Activated CD8-positive, alpha-beta memory T cell treated with anti-CD3 and anti-CD28 coated beads for 1 hour (primary cell): ENCODE measurements around the gene GALNT18.

Source experiments
- DNase-seq, 2 donors: peaks; one replicate each; pipeline ENCODE4 v3.0.0-alpha.2; 2020; ENCODE audit warnings: low read depth in 1 of 2; ENCODE audit errors: extremely low read depth in 1 of 2

GALNT18 gene

DNA sequence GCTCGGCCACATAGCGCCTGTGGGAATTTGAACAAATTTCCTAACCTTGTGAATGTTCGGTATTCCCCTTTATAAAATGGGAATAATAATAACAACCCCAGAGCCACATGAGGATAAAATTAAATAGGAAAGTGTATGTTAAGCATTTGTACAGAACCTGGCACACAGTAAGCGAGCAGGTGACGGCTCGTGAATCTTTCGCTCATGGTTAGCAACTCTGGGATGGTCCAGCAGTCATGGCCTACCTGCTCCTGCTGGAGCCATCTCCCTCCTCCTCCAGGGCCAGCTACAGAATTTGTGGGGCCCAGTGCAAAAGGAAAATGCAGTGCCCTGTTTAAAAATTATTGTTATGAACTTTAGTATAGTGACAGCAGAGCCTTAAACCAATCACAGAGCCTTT is 180.3 kb downstream of the GALNT18 start:
- no peak for DNase-seq

DNA sequence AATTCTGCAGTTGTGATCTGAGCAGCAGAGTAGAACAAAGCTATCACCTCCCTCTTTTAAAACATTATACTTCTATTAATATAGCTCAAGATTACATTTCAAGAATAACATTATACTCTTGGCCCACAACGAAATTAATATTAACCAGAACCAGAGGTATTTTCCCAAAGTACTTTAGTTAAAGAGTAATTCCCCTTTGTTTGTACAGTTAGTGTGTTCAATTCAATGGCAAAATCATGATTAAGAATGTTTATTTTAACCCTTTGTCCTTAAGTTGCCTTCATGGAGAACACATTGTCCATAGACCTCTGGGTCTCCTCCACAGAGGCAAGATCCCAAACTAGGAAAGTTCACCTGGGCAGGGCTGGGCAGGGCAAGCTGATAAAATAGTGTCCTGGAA is 180.7 kb downstream of the GALNT18 start:
- DNase-seq, result no peak

DNA sequence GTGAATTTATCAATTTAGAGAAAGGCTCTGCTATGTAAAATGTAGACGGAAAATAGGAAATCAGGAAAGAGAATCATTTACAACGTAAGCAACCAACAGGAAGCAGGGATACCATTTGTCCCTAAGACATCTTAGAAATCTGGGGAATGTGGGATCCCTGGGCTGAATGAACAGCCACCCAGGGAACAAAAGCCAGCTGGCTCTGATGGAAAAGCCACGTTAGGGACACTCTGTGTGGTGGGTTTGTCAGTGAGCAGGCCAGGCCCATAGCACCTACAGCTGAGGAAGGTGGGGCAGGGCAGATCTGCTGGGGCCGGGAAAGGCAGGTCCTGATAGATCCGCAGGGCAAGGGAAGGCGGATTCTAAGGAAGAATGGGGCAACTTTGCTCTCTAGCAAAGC is 181.7 kb downstream of the GALNT18 start:
- no peak for DNase-seq

DNA sequence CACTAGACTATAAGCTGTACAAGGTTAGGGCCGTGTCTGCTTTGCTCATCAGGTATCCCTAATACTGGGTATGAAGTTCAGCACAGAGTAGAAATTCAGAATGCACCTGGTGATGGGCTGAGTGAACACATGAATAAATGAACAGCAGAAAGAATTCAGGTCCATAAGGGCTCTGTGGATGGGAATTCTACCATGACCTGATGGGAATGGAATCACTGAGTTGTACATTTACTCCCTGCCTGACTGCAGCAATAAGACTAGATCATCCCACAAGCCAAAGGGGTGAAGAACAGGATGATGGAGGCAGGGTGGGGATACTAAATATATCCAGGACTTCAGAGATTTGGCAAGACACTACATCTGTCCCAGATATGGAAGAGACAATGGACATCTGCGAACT is 182.2 kb downstream of the GALNT18 start:
- no peak for DNase-seq

DNA sequence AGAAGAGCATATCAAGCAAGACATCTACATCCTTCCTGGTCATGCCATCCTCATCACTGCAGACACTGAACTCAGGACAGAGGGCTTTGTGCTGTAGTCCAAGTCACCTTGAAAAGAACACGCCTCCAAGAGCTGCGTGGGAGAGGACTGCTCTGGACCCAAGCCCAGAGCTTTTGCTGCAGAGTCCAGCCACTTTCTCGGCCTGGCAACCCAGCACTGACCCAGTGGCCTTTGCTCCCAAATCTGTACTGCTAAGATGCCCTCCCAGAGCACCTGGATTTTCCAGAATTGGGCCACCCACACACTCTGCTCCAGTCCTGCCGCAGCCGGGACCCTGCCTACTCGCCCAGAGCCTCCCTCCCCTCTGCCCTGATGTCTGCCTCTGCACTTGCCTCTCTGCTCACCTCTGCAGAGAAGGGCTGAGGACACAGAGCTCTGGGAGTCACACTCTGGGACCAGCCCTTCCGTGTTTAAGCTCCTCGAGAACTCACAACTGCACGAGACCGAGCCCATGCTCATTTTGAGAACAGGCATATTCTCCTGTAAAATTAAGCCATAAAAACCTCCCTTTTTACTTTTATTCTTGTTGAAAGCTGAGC is 185.0 kb downstream of the GALNT18 start:
- DNase-seq, result no peak

DNA sequence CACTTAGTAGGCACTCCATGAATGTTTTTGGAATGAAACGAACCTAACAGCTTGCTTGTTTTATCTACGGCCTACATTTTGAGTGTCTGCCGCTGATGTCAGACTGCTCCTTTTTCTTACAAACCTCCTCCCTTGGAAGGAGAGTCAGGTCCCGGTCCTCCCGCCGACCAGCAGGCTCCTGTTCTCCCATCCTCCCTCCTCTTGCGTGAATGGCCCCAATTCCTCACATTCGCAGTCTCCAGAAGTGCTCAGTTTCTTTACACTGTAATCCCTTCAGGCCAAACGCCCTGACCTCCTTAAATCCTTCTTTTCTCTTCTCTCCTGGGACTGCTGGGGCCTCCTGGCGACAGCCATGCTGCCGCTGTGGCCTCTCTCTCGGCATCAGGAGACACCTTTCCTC is 186.2 kb downstream of the GALNT18 start:
- no peak for DNase-seq

DNA sequence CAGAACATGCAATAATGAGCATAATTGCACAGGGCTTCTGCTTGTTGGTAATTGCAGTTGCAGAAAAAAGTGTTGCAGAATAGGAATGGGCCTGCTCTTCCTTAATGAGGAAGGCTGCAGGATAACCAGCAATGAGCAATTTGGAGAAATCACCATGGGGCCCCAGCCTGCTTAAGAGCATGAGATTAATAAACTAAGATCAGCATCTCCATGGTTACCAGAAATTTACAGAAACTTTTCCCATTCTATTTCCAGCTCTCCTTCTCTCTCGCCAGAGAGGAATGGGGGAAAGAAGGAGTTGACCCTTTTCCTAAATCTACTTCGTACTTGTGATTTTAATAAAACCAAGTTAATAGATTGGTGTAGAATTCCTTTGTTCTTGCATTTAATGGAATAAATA is 187.8 kb downstream of the GALNT18 start:
- DNase-seq, result no peak

DNA sequence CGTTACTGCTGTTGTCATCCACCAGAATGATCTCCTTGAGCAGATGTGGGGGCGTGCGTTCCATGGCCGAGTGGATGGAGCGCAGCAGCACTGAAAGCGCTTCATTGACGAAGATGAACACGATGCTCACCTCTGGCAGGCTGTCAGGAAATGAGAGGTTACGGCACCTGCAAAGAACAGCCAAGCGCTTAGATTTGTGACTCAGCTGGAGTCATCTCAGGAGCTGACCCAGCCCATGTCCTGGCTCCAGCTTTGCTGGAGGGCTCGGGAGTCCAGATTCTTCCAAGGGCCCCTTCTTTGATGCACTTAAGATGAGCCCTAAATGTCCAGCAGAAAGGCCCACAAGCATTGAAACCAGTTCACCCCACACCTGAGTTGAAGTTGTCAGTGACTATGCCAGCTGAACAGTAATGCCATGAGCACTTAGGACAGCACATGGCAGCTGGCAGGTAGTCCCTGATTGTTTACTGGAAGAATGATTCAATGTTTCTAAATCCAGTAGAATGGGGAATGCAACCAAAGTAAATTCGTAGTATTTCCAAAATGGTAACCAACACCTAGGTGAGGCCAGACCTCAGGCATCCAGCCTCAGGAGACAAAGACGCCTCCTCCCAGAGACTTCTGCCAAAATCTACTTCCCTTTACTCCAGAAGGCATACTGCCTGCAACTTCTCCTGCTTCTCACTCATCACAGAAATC is 189.0 kb downstream of the GALNT18 start:
- no peak for DNase-seq

DNA sequence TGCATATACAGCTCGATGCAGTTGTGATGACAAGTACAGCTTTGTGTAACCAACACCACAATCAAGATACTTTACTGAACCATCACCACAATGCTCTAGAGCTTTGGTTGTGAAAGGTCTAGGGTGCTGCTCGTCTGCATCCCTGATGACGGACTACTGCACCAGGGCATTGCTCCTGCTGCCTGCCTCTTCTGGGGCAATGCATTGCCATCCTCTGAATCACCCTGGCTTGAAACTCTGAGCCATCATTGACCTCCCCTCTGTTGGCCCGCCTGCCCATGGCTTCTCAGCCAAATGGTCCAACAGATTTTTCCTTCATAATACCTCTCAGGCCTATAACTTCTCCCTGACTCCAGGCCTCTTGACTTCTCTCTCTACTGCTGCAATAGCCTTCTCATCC is 191.4 kb downstream of the GALNT18 start:
- DNase-seq, result no peak

DNA sequence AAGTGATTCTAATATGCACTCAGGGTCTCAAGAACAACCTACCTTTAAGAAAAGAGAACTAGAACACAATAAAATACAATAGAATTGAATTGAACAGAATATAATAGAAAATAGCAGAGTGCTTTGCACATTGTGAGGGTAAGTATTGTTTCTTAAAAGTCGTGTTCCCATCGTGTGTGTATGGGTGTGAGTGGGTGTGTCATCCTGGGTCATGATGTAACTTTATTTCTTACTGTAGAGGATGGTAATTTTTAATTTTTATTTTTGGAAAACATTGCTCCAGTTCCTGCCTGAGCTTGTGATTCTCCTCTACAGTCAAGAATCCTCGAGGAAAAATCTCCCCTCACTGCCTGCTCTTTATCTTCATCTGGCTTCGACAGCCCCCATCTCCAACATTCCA is 193.1 kb downstream of the GALNT18 start:
- DNase-seq, result no peak

DNA sequence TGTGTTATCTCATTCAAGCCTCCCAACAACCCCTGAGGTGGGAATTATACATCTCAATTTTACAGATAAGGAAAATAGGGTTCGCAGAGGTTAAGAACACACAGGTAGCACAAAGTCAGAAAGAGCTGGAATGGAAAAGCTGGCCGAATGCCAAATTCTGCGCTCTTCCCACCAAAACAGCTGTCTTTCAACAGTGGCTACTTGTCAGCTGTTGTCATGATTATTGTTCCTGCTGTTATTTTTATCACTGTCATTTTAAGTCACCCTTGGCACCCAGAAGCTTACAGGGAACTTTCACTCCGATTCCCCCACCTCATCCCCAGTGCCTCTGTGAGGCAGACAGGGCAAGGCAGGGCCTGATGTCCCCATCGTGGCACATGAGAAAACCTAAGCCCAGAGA is 194.3 kb downstream of the GALNT18 start:
- no peak for DNase-seq

DNA sequence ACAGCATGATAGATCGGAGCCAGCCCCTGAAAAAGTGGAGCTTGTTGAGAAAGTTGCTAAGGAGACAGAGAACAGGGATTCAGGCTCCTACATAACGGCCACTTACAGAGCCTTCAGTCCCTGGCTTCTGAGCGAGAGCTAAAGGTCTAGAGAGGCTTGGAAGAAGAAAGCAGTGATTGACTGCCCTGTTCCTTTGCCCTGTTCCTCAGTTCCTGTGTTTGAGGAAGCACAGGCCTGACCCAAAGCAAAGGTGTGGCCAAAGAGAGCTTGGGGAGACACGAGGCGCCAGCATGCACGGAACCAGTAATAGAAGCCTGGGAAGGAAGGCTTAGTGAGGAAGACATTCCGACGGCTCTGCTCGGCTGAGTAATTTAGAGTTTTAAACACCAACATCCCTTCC is 194.7 kb downstream of the GALNT18 start:
- DNase-seq, result no peak

DNA sequence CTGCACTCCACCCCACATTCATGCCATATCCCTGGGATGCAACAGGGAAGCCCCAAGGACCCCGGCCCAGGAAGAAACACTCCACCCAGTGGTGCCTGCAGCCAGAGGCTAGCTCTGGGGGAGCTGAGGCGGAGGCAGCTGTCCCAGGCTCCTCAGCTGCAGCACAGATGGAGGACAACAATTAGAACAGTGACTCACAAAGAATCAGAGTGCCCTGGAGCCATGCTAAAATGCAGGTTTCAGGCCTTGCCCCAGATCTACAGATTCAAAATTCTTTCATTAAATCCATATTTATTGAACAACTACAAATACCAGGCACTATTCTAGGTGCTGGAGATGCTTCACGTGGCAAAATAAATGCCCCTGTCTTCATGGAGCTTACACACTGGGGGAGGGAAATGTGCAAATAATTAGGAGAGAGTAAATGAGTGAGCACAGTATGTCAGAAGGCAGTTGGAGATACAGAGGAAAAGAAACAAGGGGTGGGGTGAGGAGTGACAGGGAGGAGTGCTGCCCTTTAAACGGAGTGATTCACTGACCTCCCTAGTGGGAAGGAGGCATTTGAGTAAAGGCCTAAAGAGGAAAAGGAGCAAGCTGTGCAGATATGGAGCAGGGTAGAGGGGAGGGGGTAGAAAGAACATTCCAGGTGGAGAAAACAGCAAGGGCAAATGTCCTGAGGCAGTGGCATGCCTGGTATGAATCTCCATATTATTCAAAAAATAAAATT is 195.4 kb downstream of the GALNT18 start:
- no peak for DNase-seq

DNA sequence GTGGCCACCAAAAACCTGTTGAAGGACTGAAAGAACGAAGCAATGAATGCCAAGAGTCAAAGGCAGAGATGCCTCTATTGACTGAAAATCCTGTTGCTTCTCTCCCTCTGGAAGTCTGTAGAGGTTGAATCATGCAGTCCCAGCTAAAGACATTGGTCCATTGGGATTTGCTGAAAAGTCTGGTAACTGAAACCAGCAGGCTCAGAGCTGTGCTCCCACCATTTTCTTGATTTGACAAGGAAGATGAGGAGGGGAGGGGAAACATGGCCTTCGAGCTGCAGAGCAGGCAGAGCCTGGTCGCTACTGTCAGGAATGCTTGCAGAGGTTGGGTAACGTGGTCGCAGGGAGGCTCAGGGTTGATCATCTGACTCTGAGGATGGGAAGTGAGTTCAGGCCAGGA is 196.0 kb downstream of the GALNT18 start:
- DNase-seq, result no peak

DNA sequence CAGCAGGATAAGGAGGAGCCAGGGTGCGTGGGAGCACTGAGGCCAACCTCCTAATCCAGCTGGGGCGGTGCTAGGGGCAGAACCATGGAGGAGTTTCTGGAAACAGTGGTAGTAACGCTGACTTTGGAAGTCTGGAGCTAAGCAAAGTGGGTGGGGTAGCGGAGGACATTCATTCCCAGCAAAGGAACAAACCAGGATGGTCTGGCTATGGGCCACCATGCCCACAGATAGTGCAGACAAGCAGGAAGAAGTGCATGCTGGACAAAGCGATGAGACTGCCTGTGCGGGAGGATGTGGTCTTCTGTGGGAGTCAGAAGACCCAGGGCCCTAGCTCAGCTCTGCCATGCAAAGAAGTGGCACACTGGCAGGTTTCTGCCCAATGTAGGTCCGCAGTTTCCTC is 197.1 kb downstream of the GALNT18 start:
- DNase-seq, result no peak

DNA sequence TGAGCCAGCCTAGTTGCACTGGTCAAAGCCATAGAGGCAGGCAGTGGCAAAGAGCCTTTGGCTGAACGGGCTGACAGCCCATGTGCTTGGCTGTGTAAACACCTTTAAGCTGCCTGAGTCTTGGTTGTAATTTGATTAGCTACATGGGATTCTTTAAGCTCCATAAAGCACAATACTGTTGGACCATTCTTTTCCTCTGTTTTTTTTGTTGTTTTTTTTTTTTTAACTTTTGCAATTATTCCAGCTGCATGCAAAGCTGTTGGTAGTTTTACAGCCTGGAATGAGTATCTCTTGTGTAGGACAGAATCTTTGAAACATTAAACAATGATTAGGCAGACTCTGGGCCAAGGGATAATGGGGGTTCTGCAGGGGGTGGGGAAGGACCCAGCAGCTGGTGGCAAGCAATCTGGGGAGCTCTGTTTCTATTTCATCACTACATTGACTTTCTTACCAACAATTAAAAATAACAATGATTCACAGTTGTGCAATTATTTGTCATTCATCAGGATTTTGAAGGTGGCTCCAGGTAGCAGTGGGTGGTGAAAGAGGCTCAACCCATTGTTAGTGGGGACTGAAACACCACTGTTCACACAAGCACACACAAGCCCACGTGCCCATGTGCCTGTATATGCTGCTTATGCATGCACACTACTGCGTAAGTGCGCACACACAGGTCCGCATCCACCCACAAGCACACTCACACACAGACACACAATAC is 199.2 kb downstream of the GALNT18 start:
- DNase-seq, result no peak

DNA sequence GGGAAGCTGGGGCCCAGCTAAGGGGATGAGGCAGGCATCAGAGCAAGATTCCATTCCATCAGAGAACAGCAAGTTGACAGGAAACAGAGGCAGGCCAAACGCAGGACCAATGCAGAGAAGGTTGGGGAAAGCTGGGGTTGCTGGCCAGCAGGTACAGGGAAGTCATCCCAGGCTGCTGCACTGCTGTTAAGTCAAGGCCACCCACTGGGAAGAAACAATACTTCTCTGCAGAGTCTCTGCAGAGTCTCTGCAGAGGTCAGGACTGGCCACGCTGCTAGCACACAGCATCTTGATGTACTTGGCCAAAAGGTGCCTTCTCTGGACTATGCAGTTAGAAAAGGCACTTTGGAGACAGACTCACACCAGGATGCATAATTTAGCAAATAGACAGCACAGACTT is 200.3 kb downstream of the GALNT18 start:
- DNase-seq, result no peak

DNA sequence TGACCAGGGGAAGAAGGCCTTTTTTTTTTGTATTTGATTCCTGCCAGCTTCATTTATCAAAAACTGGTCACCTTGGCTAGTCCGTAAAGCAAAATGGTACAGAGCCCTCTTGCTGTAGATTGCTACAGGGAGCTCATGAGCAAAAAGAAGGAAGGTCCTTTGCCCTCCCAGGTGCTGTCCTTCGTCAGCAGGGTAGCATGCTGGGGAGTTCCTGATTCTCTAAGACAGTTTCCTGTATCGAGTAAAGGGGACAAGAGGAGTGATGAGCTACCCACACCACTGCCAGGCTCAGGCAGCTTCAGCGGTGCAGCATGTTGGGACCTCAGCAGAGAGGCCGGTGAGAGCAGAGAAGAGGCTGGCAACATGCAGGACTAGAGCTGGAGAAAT is 200.9 kb downstream of the GALNT18 start:
- no peak for DNase-seq

DNA sequence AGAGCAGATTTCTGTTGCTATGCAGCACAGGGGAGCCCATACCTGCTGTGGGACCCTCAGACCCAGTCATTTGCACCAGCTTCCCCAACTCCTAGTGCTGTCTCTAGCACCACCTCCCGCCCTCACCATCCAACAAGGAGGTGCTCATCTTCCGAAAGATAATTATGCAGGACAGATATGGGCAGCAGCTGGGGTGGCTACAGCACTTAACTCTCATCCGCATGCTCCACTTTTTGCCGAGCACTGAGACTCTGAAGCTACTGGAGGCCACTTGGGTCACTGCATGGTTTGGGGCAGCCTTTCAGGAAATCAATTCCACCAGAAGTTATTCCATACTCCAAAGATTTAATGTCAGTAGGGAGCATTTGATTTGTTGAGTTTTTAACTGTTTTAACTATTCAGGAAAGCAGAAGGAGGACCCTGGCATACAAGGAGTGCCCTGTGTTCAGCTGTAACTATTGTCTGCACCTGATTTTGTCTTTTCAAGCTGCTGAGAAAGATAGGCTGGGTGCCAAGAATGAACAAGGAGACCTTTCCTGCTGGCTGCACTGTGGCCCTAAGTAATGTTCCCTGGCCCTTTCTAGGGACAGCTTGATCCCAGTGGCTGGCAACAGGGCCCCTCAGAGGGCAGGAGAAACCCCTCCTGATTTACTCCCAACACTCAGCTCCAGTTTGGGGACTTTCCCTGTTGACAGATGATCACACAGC is 201.5 kb downstream of the GALNT18 start:
- no peak for DNase-seq

DNA sequence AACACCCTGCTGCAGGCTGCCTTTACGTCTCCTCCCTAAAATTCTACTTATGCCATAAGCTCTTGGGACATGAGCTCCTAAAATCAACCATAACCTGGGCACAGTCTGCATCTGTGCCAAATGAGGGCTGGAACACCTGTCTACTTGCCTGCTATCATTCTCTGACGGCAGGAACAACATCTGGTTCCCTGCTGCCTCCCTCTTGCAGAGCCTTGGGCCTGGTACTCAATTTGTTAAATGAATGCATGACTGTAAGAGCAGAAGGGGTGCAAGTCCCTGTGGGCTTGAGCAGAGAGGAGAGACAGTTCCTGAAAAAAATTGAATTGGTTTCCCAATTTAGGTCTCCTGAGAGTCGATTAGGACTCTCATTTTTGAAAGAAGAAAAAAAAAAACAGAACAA is 202.1 kb downstream of the GALNT18 start:
- DNase-seq, result no peak

DNA sequence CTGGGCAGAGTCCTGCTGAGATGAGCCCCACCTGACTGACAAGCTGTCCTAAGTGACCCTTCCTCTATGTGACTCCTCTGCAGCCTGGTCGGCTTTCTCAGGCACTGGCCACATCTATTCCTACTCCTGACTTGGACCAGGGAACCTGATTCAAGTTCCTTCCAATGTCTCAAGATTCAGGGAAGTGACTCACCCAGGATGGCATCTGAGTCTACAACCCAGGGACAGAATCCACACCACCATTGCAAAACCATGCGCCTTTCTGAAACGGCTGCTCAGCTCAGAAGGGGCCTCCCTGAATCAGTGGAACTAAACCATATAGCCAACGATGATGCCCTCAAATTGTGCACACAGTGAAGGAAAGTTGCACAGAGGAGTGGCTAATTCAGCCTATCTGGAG is 204.9 kb downstream of the GALNT18 start:
- DNase-seq, result no peak
